ENCODE results near the gene FBN1. TPM values are rescaled to one million over a fixed set of nuclear protein-coding genes. Genes with fewer than 3 reads are reported as not detected.

Gene FBN1
- total and polyA plus RNA-seq, 2 of the 13 experiments (the other 11 are each of a cell fraction or from before 2014, with no cell fraction given), result 1.5 to 3.0 TPM

DNA sequence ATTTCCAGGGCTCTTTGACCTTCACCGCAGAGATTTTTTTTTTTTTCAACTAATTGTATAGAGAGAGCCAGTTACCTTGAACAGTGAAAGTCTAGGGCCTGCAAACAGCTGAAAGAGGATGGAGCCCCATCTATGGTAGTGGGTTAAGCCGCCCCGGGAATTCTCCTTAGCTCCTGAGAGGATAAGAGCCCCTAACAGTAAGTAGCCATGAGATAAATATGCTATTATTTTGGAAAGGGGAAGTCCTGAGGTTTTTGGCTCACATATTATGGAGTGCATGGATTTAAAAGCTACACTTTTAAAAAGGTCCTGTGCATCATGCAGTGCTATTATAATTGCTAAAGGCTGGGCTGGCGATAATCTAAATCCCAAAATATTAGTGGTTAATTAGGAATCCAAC is 115.0 kb downstream of the FBN1 start:
- BruUV-seq (replicated peaks), result no TSS peak
- TF ChIP-seq ZSCAN12 (CRISPR knock-in tag; IDR thresholded peaks at IDR 0.05) (no peak), ZNF34 (CRISPR knock-in tag; IDR thresholded peaks at IDR 0.05; ENCODE audit: borderline replicate concordance) (no peak), ZNF326 (CRISPR knock-in tag; IDR thresholded peaks at IDR 0.05; ENCODE audit: borderline replicate concordance) (no peak), ZNF260 (CRISPR knock-in tag; IDR thresholded peaks at IDR 0.05; ENCODE audit: borderline replicate concordance, low read depth) (no peak)
- Histone ChIP-seq H3K4me2 (ENCODE audit: low read depth, low read length) (no peak overlapping the region), H3K36me3 (replicated peaks in 1 of 2; ENCODE audit: control insufficient read depth in 1 of 2, insufficient read depth in 2 of 2, low read length in 2 of 2) (no peaks in the 10 kb centered on the region), H3K79me2 (ENCODE audit: insufficient read depth, low read length) (no peaks in the 10 kb centered on the region), H3K4me3 (replicated peaks in 1 of 3; ENCODE audit: insufficient read depth in 1 of 3, low read depth in 2 of 3, low read length in 3 of 3) (no peak overlapping the region), H3K4me1 (ENCODE audit: insufficient read depth, low read length) (no peaks in the 10 kb centered on the region), H3K9ac (ENCODE audit: insufficient read depth, low read depth, low read length) (no peak overlapping the region), H2AFZ (ENCODE audit: low read length) (no peak overlapping the region), H3K27ac (ENCODE audit: extremely low read length, insufficient read depth, low read length) (no peak overlapping the region), H3K27me3 (ENCODE audit: control insufficient read depth in 1 of 2, insufficient read depth in 2 of 2, low read length in 2 of 2) (no peaks in the 10 kb centered on the region), H4K20me1 (ENCODE audit: insufficient read depth, low read length) (no peaks in the 10 kb centered on the region), H3K9me3 (ENCODE audit: low read length) (no peaks in the 10 kb centered on the region)
- POLR2A ChIA-PET, result no interaction called here
- FAIRE-seq (no peak), ATAC-seq (no peak), DNase-seq (ENCODE audit: low spot score) (no peak)
- in situ Hi-C loops (cut with HindIII; ENCODE audit: extremely low pct_ligation_motif_present, low pct_unique_long_range_greater_than_20kb) (no loop called here), intact Hi-C loops (cut with micrococcal nuclease; ENCODE audit: unreplicated experiment) (no loop called here)
- 82% methylated on average over 4 of the region's 4 CpGs for WGBS (ENCODE audit: low lambda C conversion rate)
- CTCF ChIA-PET (ENCODE audit: low intra/inter-chr PET ratio, low total read pairs), result no interaction called here

DNA sequence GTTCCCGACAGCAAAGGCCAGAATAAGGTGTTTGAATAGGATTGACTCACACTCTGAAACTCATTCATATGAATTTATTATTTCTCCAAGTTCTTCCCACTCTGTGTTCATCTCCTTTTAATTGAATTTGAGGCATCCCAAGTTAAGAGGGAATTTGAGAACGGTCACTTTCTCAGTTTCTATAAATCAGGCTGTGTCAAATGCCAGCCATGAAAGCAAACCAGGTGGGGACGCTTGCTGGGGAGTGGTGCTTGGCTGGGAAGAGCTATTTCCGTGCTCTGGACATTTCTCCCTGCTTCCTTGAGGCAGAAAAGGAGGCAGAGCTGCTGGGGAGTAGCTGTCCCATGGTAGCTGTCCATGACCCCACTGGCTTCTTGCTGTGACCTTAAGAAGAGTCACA is 116.6 kb downstream of the FBN1 start:
- intact Hi-C loops (cut with micrococcal nuclease; ENCODE audit: unreplicated experiment), result no loop called here
- Histone ChIP-seq H2AFZ (ENCODE audit: low read length) (no peak overlapping the region), H3K9ac (ENCODE audit: insufficient read depth, low read depth, low read length) (no peak overlapping the region), H4K20me1 (ENCODE audit: insufficient read depth, low read length) (no peaks in the 10 kb centered on the region), H3K36me3 (replicated peaks in 1 of 2; ENCODE audit: control insufficient read depth in 1 of 2, insufficient read depth in 2 of 2, low read length in 2 of 2) (no peaks in the 10 kb centered on the region), H3K4me2 (ENCODE audit: low read depth, low read length) (no peak overlapping the region), H3K4me3 (replicated peaks in 1 of 3; ENCODE audit: insufficient read depth in 1 of 3, low read depth in 2 of 3, low read length in 3 of 3) (no peak overlapping the region), H3K27ac (ENCODE audit: extremely low read length, insufficient read depth, low read length) (no peak overlapping the region), H3K27me3 (ENCODE audit: control insufficient read depth in 1 of 2, insufficient read depth in 2 of 2, low read length in 2 of 2) (no peaks in the 10 kb centered on the region), H3K9me3 (ENCODE audit: low read length) (no peaks in the 10 kb centered on the region), H3K4me1 (ENCODE audit: insufficient read depth, low read length) (no peaks in the 10 kb centered on the region), H3K79me2 (ENCODE audit: insufficient read depth, low read length) (no peaks in the 10 kb centered on the region)
- DNase-seq (ENCODE audit: low spot score), result no peak
- 14% methylated on average over 4 of the region's 4 CpGs for WGBS (ENCODE audit: low lambda C conversion rate)
- TF ChIP-seq, protein P1, sequence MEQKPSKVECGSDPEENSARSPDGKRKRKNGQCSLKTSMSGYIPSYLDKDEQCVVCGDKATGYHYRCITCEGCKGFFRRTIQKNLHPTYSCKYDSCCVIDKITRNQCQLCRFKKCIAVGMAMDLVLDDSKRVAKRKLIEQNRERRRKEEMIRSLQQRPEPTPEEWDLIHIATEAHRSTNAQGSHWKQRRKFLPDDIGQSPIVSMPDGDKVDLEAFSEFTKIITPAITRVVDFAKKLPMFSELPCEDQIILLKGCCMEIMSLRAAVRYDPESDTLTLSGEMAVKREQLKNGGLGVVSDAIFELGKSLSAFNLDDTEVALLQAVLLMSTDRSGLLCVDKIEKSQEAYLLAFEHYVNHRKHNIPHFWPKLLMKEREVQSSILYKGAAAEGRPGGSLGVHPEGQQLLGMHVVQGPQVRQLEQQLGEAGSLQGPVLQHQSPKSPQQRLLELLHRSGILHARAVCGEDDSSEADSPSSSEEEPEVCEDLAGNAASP (CRISPR knock-in tag; IDR thresholded peaks at IDR 0.05; ENCODE audit: borderline replicate concordance), result no peak
- TF ChIP-seq SNAPC5 (CRISPR knock-in tag; IDR thresholded peaks at IDR 0.05; ENCODE audit: borderline replicate concordance) (no peak), ZBTB38 (CRISPR knock-in tag; IDR thresholded peaks at IDR 0.05) (no peak), ZNF142 (CRISPR knock-in tag; IDR thresholded peaks at IDR 0.05) (no peak), ZKSCAN5 (CRISPR knock-in tag; IDR thresholded peaks at IDR 0.05) (no peak), HNRNPLL (IDR thresholded peaks at IDR 0.05; ENCODE audit: low read depth, low read length, poor library complexity, severe bottlenecking) (no peak)
- TF ChIP-seq, protein P2, sequence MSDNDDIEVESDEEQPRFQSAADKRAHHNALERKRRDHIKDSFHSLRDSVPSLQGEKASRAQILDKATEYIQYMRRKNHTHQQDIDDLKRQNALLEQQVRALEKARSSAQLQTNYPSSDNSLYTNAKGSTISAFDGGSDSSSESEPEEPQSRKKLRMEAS (IDR thresholded peaks at IDR 0.05), result no peak
- ChIA-PET CTCF (ENCODE audit: low intra/inter-chr PET ratio, low total read pairs) (no interaction called here), POLR2A (no interaction called here)
- no TSS peak for BruUV-seq (replicated peaks)
- no peak for ATAC-seq
- in situ Hi-C loops (cut with HindIII; ENCODE audit: extremely low pct_ligation_motif_present, low pct_unique_long_range_greater_than_20kb), result no loop called here
- no peak for FAIRE-seq
